GM21515 (cell line): Measurements from ENCODE around the gene SLC25A39.
"Not testable (repeated sequence)": the region's sequence is repeated elsewhere in the genome, so short reads cannot be mapped to it uniquely, and the experiment has no call there.

Experiments
- ATAC-seq: cut with Tn5 transposase; IDR thresholded peaks from one replicate; pipeline ENCODE4 v1.9.1; 2021; ENCODE audit not compliant: unreplicated experiment

SLC25A39 gene

DNA sequence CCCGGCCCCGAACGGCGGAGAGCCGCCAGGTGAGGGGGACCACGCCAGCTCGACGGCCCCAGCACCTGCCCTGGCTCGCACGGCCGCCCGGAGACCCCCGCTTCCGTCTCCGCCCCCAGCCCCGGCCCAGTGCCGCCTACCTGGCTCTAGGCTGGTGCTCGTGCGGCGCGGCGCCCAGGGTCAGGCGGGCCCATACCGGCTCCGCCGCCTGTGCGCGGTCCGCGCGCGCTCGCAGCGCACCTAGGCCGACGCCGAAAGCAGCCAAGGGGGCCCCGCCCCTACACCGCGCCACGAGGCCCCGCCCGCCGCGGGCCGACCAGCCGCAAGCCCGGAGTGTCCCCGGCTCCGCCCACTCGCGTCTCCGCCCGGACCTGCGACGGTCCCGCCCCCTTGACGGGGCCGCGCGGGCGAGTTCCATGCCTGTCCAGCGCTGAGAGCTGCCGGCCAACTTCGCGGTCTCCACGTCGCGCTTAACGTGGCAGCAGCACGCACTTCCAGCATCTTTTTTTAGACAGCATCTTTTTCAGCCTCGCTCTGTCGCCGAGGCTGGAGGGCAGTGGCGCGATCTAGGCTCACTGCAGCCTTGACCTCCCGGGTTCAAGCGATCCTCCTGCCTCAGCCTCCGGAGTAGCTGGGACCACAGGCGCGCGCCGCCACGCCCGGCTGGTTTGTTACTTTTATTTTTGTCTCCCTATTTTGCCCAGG, at the start of gene SLC25A39:
Gene SLC25A39 (minus strand): TSS at position 253 of the 705 bp plus-strand sequence. CDS start 1,261 bp downstream, outside the sequence.
- ATAC-seq, result peak; percentile 64

DNA sequence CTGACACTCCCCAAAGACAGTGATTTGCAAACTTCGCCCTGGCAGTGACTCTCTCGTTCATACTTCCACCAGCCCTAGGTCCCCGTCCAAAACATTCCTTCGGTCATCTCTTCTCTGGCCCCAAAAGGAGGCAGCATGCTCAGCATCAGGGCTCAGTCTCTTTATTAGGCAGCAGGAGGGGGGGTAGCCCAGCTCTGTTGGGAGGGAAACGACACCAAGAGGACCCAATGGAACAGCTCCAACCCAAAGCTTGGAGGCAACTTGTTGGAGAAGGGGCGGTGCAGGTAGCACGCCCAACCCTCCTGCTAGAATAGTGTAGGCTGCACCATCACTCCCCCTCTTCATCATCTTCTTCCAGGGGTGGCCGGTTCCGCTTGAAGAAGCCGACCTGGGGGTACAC, 47.4 kb upstream of the SLC25A39 start:
- ATAC-seq, result no peak

- not testable (repeated sequence) for ATAC-seq
Observed at GRCh38 chr17:44369414-44370023, 44.9 kb upstream of the SLC25A39 start.

GRCh38 chr17:44368391-44369243, 44.0 kb upstream of the SLC25A39 start:
- not testable (repeated sequence) for ATAC-seq

DNA sequence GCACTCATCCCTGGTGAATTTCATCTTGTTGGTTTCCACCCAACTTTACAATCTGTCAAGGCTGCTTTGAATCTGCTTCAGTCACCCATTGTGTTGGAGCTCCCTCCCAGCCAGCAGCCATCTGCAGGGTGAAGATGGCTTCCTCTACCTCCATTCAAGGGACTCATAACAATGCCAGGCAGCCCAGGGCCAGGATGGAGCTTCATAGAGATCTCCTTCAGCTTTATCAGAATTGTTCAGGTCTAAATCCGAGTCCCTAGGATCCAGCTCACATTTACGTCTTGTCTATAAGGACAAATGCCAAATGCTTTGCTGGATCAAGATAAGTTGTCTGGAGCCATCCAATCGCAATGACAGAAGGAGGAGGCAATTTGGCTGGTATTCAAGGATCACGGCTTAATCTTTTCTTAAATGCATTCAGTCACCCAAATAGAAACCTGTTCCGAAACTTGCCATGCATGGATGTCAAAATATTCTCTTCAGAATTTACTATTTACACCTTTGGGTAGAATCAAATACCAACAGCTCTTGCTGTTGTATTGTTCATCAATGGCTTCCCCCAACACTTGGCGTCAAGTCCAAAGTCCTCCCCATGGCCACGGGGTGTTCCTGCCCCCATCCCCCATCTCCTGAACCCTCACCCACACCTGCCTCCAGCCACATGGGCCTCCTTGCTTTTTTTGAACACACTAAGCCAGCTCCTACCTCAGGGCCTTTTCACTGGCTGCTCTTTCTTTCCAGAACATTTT, 42.8 kb upstream of the SLC25A39 start:
- ATAC-seq, result no peak

DNA sequence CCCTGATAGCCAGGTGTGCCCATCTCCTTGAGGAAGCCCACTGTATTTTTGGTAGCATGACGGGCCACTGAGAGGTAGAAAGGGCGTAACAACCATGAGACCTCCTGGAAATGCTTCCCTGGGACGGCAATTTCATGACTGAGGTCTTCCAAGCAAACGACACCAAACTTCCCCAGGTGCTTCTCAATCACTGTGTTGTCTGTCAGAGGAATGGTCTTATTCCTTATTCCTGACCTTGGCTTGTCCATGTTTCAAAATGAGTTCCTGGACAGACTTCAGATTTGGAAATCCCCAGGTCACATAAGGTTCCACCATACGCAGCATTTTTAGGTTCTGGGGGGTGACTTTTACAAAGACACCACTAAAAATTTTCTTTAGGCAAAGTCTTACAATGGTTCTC, 40.4 kb upstream of the SLC25A39 start:
- not testable (repeated sequence) for ATAC-seq

DNA sequence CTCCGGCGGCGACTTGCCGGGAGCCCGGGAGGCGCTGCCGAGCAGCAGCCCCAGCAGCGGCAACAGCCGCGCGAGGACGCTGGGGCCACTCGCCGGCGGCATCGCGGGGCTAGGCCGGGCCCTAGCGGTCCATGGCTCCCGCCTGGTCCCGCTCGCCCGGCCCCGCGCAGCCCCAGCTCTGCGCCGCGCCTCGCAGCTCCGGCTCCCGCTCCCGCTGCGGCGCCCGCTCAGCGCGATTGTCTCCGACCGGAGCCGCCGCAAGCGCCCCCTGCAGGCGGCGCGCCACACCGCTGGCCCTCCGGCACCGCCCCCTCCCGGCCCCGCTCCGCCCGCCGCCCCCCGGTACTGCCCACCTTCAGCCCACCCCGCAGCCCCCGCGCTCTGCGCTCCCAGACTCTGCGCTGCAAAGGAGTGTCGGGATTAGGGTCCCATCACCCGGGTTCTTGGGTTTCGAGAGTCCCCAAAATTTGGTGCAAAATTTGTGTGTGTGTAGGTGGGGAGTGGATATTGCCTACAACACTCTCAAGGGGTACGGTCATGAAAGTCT, 39.1 kb upstream of the SLC25A39 start, which contains the start of gene FAM171A2:
Gene FAM171A2 (minus strand): TSS at position 241 of the 547 bp plus-strand sequence. CDS start 139 bp downstream, at position 102.
- no peak for ATAC-seq

GRCh38 chr17:44362949-44363612, 38.5 kb upstream of the SLC25A39 start:
- ATAC-seq, result no peak

DNA sequence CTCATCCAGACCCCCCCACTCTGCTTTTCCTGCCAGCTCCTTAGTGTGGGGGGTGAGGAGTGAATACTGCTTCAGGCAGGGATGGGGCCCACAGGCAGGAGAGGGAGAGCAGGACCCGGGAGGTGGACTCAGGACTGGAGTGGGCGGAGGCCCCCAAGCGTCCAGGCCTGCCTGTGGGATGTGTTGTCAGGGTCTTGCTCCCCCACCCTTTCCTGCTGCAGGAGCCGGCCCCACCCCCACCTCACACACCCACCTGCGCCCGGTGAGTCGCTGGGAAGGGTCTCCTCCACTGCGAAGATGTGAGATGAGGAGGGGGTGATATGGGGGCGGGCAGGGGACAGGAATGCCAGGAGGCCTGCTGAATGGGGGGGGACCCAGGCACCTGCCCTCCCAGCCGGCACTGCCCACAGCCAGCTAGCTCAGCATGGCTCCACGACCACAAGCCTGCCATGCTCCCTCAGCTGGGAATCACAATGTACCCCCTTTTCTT, 37.9 kb upstream of the SLC25A39 start:
- no peak for ATAC-seq

DNA sequence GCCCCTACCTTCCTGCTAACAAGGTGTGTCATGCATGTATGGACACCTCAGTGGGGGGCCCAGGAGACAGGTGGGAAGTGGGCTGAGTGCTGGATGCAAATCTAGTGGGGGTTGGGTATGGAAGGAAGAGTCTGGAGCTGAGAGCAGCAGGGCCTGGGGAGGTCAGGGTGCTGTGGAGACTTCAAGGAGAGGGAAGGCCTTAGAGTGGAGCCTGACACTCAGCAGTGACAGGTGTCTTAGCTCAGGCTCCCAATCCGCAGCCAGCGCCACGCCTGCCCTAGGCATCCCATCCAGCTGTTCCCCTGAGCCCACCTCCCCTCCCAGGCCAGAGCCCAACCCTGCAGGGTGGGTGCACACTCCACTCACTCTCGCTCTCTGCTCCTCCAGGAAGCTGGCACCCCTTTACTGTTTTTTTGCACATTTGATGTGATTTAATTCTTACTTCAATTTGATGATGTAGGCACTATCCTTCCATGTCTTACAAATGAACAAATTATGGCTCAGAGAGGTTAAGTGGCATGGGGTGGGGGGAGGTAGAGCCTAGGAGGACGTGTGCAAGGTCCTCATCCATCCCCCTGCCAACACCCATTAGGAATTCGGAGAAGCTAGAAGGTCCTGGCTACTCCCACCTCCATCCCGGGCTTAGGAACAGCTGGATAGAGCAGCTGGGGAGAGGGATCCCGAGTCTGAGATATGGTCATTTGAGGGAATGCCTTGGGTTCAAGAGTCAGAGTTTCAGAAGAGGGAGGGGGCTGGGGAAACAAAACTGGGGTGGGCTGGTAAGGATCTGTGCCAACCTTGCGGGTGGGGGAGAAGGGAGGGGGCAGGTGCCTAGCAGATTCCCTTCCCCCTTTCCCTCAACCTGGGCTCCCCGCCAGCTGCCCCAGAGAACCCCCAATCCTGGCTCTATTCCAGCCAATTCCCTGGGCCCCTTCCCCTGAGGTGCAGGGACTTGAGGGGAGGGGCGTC, 37.0 kb upstream of the SLC25A39 start:
- no peak for ATAC-seq

- no peak for ATAC-seq
Observed at GRCh38 chr17:44360826-44361225, 36.2 kb upstream of the SLC25A39 start.

GRCh38 chr17:44360144-44360533, 35.5 kb upstream of the SLC25A39 start:
- ATAC-seq, result no peak

DNA sequence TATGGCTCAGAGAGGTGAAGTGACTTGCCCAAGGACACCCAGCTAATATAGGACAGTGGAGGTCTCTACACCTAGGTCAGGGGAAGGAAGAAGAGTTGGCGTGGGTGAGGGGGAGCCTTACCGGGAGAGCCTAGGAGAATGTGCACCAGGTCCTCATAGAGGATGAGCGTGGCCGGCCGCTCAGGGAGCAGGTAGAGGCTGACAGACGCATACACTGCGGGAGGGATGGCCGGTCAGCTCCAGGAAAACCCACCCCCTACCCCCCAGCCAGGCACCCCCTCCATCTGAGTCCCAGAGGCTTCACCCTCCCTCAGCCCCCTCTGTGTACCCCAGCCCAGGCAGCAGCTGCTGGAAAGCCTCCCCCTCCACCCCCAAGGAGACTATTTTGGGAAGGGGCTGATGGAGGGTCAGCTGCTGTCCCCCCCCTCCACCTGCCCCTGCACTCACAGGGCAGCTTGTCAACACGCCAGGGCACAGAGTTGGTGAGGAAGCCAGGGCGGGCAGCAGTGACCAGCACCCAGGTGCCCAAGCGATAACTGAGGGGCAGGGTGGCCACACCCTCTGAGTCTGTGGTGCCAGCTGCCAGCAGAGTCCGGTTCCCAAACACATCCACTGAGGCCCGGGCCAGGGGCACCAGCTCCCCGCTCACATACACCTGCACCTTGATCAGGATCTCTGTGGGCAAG, 35.0 kb upstream of the SLC25A39 start:
- ATAC-seq, result no peak

GRCh38 chr17:44359006-44359405, 34.4 kb upstream of the SLC25A39 start:
- no peak for ATAC-seq

DNA sequence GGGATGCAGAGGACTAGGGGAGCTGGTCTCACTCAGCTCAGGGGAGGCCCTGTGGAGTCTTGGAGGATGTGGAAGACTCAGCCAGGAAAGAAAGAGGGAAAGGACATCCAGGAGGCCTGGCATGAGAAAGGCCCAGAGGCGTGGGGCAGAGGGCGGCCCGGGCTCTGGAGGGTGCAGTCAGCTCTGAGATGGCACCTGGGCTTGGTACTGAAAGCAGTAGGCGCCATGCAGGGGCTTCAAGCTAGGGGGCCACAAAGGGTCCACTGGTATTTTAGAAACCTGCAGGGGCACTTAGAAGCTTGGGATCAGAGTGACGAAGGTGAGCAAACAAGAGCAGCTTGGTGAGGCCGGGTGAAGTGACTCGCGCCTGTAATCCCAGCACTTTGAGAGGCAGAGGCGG, 33.4 kb upstream of the SLC25A39 start:
- no peak for ATAC-seq

- ATAC-seq, result no peak
Observed at GRCh38 chr17:44356241-44356640, 31.6 kb upstream of the SLC25A39 start.

DNA sequence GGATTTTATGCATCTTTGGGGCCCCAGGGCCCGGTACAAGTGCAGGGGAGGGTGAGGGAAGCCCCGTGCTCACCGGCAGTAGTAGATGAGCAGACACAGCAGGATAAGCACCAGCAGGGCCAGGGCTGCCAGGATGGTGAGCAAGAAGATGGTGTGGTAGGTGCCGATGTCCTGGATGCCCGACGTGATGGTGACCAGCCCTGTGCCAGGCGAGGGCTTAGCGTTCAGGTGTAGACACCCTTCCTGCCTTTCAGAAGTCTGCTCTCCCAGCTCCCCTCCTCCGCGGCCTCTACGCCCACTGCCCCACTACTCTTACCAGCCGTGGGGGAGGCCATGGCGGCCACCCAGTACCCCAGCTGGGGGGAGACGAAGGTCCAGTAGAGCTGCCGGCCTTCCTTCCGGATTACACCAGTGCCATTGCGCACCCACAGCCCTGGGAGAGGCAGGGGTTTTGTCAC, 31.0 kb upstream of the SLC25A39 start:
- ATAC-seq, result no peak
